ENCODE results near the gene SPATA2L.
"Not testable (repeated sequence)": the region's sequence is repeated elsewhere in the genome, so short reads cannot be mapped to it uniquely, and the experiment has no call there.

SPATA2L gene

GRCh38 chr16:89689142-89689541 lies 12.4 kb downstream of the SPATA2L start:
- no peak for DNase-seq

- DNase-seq, result no peak
Observed at GRCh38 chr16:89688395-89688794, 13.1 kb downstream of the SPATA2L start.

- peak; percentile 49 for DNase-seq
Observed at GRCh38 chr16:89687092-89687940, 14.2 kb downstream of the SPATA2L start.

- peak; percentile 96 for DNase-seq
Observed at GRCh38 chr16:89686520-89687091, 14.9 kb downstream of the SPATA2L start, which contains the start of gene CDK10. Gene CDK10 (plus strand): TSS chr16:89686689. CDS start chr16:89686711, 22 bp downstream.

- no peak for DNase-seq
Observed at GRCh38 chr16:89685916-89686315, 15.6 kb downstream of the SPATA2L start.

GRCh38 chr16:89678258-89678657 lies 23.2 kb downstream of the SPATA2L start:
- DNase-seq, result no peak

GRCh38 chr16:89672177-89672941 lies 29.1 kb downstream of the SPATA2L start:
- no peak for DNase-seq

- not testable (repeated sequence) for DNase-seq
Observed at GRCh38 chr16:89671565-89671964, 29.9 kb downstream of the SPATA2L start.

- DNase-seq, result no peak
Observed at GRCh38 chr16:89670496-89671431, 30.7 kb downstream of the SPATA2L start.

GRCh38 chr16:89669755-89670154 lies 31.8 kb downstream of the SPATA2L start:
- DNase-seq, result no peak

- no peak for DNase-seq
Observed at GRCh38 chr16:89668790-89669158, 32.7 kb downstream of the SPATA2L start.

GRCh38 chr16:89667633-89668032 lies 33.9 kb downstream of the SPATA2L start:
- DNase-seq, result no peak

GRCh38 chr16:89667000-89667399 lies 34.5 kb downstream of the SPATA2L start:
- peak; percentile 63 for DNase-seq

- not testable (repeated sequence) for DNase-seq
Observed at GRCh38 chr16:89664238-89664637, 37.3 kb downstream of the SPATA2L start.

GRCh38 chr16:89661215-89661614 lies 40.3 kb downstream of the SPATA2L start:
- no peak for DNase-seq

- DNase-seq, result no peak
Observed at GRCh38 chr16:89660146-89660545, 41.4 kb downstream of the SPATA2L start.

- DNase-seq, result peak; percentile 53
Observed at GRCh38 chr16:89658221-89658879, 43.2 kb downstream of the SPATA2L start.

GRCh38 chr16:89657442-89658220 lies 43.9 kb downstream of the SPATA2L start, which contains the start of the genes CHMP1A and SPATA33:
Gene CHMP1A (minus strand): TSS chr16:89657708. CDS start chr16:89657588, 120 bp downstream.
Gene SPATA33 (plus strand): TSS chr16:89657836. CDS start chr16:89657912, 76 bp downstream.
- peak; percentile 93 for DNase-seq

GRCh38 chr16:89656435-89657121 lies 44.9 kb downstream of the SPATA2L start:
- no peak for DNase-seq

GRCh38 chr16:89655062-89655643 lies 46.4 kb downstream of the SPATA2L start:
- DNase-seq, result no peak
